D721Med (cell line): ENCODE measurements around the gene ZCCHC14.
"Not testable (repeated sequence)": the region's sequence is repeated elsewhere in the genome, so short reads cannot be mapped to it uniquely, and the experiment has no call there.

Source experiments
- DNase-seq: peaks from one replicate; pipeline ENCODE4 v3.0.0; 2011; ENCODE audit warnings: low spot score; ENCODE audit not compliant: insufficient read length
- FAIRE-seq: peaks from 2 replicates; lab custom pipeline; 2011; peaks lifted over from hg19 to GRCh38; lab: Jason Lieb, UNC
- TF ChIP-seq, protein P1 (sequence below): IDR thresholded peaks from 2 replicates; pipeline ENCODE4 v1.5.1; 2012; ENCODE audit warnings: mild to moderate bottlenecking, control low read depth; ENCODE audit not compliant: insufficient read depth; ENCODE audit errors: missing control alignments

ZCCHC14 gene

DNA sequence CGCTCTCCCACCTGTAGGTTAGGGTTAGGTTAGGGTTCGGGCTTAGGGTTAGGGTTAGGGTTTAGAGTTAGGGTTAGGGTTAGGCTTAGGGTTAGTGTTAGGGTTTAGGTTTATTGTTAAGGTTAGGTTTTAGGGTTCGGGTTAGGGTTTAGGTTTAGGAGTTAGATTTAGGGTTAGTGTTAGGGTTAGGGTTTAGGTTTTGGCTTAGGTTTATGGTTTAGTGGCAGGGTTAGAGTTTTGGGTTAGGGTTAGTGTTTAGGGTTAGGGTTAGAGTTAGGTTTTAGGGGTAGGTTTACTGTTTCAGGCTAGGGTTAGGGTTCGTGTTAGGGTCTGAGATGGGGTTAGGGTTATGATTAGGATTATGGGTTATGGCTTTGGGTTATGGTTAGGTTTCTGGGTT lies 31.6 kb upstream of the ZCCHC14 start:
- TF ChIP-seq, protein P1, sequence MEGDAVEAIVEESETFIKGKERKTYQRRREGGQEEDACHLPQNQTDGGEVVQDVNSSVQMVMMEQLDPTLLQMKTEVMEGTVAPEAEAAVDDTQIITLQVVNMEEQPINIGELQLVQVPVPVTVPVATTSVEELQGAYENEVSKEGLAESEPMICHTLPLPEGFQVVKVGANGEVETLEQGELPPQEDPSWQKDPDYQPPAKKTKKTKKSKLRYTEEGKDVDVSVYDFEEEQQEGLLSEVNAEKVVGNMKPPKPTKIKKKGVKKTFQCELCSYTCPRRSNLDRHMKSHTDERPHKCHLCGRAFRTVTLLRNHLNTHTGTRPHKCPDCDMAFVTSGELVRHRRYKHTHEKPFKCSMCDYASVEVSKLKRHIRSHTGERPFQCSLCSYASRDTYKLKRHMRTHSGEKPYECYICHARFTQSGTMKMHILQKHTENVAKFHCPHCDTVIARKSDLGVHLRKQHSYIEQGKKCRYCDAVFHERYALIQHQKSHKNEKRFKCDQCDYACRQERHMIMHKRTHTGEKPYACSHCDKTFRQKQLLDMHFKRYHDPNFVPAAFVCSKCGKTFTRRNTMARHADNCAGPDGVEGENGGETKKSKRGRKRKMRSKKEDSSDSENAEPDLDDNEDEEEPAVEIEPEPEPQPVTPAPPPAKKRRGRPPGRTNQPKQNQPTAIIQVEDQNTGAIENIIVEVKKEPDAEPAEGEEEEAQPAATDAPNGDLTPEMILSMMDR, result no peak
- FAIRE-seq (no peak), DNase-seq (no peak)

DNA sequence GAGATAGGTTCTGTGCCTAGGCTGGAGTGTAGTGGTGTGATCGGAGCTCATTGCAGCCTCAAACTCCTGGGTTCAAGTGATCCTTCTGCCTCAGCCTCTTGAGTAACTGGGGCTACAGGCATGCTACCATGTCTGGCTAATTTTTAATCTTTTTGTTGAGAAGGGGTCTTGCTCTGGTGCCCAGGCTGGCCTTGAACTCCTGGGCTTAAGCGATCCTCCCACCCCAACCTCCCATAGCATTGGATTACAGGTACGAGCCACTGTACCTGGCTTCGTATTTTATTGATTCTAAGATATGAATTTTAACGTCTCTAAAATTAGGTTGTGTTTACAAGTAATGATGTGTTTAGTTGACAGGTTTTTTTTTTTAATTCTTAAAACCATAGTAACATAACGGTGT lies 30.8 kb upstream of the ZCCHC14 start:
- FAIRE-seq, DNase-seq: not testable (repeated sequence)

DNA sequence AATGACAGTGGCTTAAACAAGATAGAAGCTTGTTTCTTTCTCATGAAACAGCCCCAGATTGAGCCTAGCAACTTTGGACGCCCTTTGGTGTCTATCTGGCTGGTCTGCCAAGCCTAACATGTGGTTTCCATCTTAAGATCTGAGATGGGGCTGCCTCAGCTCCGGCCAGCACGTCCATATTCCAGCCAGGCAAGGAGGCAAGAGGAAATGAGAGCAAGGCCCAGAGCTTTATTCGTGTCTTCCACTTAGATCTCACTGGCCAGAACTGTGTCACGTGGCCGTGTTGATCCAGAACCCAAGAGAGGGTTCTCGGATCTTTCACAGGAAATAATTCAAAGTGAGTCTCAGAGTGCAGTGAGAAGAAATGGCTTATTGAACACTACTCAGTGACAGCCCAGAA lies 28.9 kb upstream of the ZCCHC14 start:
- not testable (repeated sequence) for DNase-seq, FAIRE-seq

DNA sequence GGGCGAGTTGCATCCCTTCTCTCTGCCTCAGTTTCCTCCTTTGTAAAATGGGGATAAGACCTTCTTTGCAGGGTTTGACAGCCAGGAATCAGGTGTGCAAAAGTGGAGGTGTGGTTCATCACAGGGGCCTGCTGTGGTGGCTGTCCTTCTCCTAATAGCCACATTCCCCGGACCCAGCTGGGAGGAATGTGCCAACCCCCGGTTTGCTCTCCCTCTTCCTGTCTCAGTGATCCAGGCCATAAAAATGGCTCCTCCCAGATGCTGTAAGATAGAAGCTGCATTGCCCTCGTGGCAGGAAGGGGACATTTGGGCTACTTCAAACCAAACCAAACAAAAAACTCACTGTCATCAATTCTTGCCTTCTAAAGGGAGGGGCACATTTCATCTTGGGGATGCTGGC lies 26.3 kb upstream of the ZCCHC14 start:
- FAIRE-seq, DNase-seq: not testable (repeated sequence)

DNA sequence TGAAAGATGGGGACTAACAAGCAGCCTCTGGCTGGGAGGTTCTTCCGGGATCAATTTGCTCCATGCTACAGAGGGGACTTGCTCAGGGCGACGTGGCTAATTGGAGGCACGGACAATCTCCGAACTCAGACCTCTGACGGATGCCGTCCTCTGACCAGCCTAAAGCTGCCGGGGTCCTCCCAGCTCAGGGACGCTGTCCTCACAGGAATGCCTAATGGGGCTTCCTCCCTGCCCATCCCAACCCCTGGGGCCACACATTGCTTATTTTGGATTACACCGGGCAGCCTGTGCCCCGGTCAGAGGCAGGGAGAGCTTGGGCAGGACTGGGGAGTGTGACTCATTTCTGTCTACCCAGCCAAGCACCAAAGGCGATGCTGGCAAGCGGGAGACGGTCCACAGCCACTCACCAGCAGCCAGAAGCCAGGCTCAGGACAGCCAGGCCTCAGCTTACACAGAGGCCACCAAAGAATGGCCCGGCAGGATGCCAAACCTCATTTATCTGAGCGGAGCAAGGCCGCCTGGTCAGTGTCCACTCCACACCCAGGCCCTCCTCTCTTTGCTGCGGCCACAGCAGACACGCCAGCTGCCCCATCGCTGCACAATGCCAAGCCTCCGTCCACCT lies 25.7 kb upstream of the ZCCHC14 start:
- not testable (repeated sequence) for FAIRE-seq, DNase-seq

DNA sequence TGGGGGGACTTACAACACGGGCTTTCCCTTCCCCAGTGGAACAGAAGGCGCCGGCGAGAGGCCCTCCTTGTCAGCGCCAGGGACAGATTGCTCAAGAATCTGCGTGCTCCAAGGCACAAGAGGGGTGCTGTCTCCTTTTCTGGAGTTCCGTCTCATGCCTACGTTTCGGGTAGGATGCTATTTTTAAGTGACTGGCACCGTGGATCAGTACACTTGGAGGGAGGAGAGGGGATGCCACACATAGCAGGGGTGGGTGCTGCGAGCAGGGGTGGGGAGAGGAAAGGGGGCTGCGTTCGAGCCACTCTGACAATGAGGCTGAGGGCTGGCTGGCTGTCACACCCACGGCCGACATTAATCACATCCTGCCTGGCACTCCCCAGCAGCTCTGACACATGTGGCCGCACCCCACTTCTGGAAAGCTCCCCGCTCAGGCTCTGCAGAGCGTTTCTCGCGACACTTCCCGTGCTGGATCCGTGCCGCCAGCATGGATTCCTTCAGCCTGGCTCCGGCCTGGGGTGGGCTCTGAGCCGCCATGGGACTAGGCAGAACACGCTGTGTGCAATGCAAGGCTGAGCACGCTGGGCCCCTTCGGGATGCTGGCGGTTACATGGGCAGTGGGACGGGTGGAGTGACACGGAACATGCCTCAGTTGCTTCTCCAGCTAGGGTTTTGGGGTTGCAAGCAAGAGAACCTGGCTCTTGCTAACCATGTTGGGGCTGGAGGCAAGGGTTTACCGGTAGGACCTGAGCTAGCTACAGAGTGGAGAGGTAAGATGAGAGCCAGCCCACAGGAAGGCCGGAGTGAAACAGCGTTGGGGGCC lies 25.0 kb upstream of the ZCCHC14 start:
- not testable (repeated sequence) for DNase-seq, FAIRE-seq

DNA sequence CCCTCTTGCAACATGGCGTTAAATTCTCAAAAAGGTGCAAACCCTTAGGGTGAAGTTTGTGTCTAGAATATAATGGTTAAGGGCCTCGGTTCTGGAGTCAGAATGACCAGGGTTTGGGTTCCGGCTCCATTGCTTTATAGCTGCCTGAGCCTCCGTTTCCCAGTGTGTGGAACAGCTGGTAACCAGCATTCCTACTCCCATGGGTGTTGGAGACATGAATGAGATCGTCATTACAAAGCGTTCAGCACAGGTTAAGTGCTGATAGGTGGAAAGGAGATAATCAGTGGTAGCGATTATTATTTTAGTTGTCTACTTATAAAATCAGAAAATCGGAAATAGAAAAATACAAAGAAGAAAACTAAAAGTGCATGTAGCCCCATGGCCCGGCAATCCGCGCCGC lies 23.5 kb upstream of the ZCCHC14 start:
- DNase-seq, result no peak
- TF ChIP-seq, protein P1, result no peak
- FAIRE-seq, result no peak

DNA sequence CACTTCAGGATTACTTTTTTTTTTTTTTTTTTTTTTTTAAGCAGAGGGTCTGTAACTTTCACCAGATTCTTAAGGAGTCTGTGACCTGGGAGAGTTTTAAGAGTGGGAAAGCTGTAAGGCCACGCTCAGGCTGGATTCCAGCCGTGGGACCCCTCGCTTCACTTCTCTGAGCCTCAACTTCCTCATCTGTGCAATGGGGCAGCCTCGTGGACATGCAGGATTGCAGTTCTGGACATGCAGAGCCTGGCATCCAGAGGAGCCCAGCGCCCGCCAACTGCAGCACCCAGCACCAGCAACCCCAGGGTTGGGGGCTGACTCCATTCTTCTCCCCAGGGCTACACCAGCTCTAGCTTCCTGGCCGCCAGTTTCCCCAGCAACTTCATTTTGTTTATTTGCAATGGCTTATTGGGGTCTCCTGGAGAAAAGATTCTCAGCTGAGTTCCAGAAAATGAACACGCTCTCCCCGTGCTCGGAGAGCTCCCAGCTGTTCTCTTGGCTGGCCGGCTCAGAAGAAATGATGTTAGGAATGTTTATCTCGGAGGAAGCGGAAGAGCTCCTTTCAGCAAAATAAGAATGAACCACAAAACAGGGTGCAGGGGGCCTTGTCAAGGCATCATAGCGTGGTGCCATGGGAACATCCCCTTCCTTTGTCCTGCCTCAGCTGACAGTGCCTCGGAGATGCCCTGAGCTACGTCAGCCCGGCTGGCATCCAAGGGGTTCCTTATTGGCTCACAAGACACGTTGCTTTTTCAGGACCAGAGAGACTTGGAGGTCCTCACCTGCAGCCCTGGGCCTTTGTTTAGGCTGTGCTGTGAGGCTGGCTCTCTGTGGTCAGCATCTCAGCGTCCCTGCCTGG lies 22.9 kb upstream of the ZCCHC14 start:
- TF ChIP-seq, protein P1, result no peak
- no peak for FAIRE-seq
- DNase-seq, result no peak

DNA sequence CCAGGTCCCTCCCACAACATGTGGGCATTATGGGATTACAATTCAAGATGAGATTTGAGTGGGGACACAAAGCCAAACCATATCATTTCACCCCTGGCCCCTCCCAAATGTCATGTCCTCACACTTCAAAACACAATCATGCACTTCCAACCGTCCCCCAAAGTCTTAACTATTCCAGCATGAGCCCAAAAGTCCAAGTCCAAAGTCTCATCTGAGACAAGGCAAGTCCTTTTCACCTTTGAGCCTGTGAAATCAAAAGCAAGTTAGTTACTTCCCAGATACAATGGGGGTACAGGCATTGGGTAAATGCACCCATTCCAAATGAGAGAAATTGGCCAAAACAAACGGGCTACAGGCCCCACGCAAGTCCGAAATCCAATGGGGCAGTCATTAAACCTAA lies 17.0 kb upstream of the ZCCHC14 start:
- not testable (repeated sequence) for DNase-seq, FAIRE-seq

DNA sequence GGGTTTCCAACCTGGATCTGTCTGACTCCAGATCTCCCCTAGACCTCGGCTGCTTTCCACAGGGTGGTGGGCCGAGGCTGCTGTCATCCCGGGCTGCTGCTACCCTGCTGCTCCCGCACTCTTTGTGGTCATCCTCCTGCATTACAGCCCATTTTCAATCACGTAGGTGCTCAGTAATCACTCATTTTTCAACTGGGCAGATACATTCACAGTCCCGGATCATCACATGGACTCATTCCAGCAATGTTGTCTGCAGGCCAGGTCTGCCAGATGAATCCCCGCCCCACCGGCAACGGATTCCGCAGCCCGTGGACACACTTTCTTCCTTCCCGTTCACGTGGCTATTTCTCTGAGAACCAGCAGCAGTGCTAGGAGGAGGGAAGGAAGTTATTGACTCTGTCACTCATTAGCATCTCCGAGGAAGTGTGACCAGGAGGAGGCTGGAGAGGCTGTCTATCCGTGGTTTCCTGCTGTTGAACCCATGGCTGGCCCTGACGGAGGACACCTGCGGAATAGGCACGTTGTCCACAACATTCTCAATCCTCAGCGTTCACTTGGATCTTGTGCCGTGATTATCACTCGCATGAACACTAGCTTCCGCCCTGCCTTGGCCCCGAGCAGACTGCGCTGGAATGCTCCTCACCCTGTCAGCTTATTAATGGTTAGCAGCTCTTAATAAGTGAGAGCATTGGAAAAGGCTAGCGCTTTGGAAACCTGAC lies 14.7 kb upstream of the ZCCHC14 start:
- FAIRE-seq (no peak), DNase-seq (no peak)
- TF ChIP-seq, protein P1, result no peak
